Stimulated activated CD4-positive, alpha-beta T cell treated with anti-CD3 and anti-CD28 coated beads, Interleukin-15, amount 100 ng/mL, for 48 hours (primary cell): ENCODE measurements around the gene STK32A.

ENCODE experiments used
- DNase-seq, 2 donors: peaks; one replicate each; pipeline ENCODE4 v3.0.0-alpha.2; 2020; ENCODE audit warnings: low read depth in 2 of 2

The STK32A gene

DNA sequence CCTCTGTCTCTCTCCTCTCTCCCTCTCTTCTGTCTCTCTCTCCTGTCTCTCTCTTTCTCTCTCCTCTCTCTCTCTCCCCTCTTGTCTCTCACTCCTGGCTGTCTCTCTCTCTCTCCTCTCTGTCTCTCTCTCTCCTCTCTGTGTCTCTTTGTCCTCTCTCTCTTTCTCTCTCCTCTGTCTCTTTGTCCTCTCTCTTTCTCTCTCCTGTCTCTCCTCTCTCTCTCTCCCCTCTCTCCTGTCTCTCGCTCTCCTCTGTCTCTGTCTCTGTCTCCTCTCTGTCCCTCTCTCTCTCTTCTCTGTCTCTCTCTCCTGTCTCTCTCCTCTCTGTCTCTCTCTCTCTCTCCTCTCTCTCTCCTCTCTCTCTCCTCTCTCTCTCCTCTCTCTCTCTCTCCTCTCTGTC lies 25.0 kb downstream of the STK32A start:
- DNase-seq = no peak

DNA sequence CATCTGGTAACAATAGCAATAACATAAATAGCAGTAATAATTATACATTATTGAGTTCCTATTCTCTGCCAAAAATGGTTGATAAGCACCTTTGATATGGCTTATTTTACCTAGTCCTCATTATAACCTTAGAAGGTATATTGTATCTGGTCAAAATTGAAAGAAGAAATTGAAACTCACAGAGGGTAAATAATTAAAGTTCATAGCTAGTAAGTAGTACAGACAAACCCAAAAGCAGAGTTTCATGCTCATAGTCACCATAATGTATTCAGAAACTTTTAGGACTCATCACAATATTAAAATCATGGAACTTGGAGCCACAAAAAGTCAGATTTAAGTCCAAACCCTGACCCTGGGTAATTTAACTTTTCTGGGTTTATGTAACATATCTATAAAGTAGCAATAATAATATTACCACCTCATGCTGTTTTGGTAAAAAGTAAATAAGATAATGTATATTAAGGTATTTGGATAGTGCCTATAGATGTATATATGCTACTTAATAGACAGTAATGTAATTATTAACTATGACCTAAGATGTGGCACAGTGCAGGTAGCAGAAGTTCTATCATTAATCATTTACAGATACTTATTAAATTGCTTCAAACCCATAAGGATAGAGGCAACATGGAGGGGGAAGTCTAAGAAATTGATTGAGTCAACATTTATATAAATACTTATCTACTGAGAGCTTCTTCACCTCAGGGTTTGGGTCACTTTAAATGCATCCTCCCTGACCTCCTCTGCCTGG lies 32.4 kb downstream of the STK32A start:
- DNase-seq = no peak

DNA sequence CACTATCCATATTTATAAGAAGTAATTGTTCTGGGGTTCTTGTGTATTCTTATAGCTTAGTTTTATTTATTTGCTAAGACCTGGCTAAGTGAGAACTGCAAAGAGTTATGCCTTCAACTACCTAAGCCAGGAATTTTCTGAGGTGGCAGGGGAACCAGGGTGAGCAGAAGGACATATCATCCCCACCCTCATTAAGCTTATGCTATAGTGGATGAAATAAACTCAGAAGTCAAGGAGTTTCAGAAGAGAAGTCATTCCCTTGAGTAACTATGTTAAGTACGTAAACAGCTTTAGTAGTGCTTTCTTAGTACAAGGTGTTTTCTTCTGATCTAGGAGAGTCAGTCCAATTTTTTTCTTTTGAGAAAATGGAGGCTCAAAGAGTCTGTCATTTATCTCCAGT lies 41.7 kb downstream of the STK32A start:
- DNase-seq = no peak

DNA sequence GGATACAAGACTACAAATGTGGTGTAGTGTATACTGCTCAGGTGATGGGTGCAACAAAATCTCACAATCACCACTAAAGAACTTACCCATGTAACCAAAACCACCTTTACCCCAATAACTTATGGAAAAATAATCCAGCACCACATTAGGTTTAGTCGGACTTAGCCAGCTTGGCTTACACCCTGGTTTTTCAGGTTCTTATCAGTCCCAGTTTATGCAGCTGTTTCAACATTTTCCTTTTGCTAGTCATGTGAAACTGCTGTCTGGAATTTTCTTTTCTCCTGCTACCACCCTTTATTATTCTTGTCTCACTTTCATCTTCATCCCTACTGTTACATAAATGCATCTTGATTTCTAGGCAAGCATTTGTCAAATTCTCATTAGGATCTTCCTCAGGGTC lies 51.5 kb downstream of the STK32A start:
- DNase-seq = no peak

DNA sequence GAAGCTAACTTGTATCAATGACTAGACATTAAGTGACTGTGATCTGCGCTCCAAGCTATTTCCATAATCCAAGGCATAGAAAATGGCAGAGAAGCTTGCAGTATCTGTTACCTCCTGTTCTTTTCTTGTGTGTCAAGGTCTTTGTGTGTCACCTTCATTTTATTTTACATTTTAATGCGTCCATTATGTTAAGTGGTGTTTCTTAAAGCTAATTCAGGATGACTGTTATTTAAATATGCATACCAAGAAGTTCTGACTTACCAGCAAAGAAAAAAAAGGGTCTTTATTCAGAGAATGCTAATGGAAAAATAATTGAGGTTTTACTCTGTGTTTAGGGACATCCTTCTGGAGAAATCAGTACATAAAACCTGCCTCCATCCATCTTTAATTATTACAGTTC lies 52.3 kb downstream of the STK32A start:
- DNase-seq = no peak

DNA sequence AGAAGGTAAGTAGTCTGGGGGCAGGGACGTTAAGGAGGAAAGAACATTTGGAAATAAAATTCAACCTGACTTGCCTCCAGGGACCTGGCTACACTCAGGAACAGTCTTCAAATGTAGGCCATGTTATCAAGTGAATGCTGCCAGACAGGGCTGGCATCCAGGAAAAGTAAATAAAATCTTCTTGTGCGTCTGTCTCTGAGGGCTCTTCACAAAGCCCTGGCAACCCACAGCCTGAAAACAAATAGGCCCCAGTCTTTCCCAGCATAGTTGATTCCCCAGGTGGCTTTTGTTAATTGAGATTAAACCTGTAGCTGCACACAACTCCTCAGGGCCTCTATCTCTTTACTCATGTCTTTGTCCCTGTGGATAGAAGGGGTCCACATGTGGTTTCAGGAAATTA lies 55.4 kb downstream of the STK32A start:
- no peak for DNase-seq

DNA sequence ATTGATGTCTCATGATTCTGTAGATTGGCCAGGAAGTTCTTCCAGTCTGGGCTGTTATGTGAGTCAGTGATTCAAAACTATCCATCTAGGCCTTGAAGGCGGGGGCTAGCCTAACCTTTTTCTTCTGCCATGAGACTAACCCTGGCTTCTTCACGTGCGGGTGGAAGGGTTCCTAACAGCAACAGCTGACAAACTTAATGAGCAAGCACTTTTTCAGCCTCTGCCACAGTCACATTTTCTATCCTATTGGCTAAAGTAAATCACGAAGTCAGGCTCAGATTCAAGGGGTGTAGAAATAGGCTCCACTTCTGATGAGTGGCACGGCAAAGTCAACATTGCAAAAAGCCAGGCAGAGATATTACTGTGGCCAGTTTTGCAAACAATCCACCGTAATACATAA lies 68.4 kb downstream of the STK32A start:
- DNase-seq = no peak

DNA sequence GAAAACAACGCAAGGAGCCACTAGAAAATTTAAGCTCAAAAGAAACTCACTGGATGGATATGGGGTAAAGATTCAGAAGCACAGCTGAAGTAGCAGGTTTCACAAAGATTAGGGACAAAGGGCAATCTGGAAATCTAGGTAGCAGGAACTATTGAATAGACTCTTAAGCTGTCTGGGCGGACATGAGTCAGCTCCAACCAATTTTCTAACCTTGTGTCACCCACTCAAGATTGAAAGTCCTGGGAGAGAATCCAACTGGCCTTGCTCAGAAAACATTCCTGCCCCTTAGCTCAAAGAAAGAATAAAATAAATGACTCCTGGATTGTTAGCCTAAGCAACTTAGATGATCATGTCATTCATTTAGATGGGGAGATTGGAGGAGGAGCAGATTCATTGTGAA lies 69.2 kb downstream of the STK32A start:
- DNase-seq = no peak

DNA sequence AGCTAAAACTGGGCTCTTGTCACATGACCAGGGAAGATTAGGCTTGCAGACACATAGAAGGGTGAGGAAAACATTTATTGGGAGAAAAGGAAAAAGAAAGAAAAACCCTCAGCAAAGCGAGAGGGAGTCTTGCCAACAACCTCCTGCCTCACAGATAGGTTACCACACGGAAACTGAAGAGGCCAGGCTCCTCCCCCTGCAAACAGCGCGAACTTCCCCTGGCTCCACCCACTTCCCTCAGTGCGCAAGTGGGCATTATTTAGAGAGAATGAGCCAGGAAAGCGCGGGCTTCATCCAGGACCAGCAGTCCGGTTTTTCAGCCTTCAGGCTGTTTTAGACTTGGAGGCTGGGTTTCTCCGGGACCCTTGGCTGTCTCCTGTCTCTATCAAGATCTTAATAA lies 70.3 kb downstream of the STK32A start:
- DNase-seq = no peak

DNA sequence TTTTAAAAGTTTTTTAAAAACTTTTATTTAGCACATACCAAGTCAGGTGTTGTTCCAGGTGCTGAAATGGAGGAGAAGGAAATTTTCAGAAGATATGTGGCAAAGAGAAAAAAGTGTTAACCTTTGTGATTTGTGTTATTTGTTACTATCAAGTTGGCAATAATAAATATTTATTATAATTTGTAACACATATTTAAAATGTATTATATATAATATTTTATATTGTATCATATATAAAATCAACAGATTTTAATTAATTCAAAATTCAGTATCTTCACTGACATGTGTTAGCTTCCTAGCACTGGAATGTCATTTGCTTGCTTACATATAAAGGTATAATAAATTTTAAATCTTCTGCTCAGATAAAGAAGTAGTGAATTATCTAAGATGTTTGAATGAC lies 71.5 kb downstream of the STK32A start:
- DNase-seq = no peak

DNA sequence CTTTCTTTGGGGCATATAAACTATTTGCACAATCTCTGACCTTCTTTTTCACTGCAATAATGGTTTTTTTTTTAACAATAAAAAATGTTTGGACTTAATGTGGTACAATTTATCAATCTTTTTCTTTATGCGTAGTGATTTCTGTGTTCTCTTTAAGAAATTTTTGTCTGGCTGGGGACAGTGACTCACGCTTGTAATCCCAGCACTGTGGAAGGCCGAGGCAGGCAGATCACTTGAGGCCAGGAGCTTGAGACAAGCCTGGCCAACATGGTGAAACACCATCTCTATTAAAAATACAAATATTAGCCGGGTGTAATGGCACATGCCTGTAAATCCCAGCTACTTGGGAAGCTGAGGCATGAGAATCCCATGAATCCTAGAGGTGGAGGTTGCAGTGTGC lies 72.3 kb downstream of the STK32A start:
- DNase-seq = no peak

DNA sequence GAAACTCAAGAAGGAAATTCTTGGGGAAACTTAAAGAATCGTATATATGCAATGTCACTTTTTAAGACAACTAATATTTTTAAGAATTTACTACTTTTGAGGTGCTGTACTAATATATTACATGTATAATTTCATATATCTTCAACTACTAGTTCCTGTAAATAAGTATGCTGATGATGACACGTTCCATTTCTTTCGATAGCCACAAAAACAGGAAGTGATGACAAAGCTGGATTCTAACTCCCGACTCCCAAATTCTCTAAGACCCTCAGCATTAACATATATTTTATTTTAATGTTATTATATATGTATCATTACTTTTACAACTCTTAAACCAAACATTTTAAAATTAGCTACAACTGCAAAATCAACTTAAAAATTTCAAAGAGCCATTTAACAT lies 74.8 kb downstream of the STK32A start:
- DNase-seq = no peak

DNA sequence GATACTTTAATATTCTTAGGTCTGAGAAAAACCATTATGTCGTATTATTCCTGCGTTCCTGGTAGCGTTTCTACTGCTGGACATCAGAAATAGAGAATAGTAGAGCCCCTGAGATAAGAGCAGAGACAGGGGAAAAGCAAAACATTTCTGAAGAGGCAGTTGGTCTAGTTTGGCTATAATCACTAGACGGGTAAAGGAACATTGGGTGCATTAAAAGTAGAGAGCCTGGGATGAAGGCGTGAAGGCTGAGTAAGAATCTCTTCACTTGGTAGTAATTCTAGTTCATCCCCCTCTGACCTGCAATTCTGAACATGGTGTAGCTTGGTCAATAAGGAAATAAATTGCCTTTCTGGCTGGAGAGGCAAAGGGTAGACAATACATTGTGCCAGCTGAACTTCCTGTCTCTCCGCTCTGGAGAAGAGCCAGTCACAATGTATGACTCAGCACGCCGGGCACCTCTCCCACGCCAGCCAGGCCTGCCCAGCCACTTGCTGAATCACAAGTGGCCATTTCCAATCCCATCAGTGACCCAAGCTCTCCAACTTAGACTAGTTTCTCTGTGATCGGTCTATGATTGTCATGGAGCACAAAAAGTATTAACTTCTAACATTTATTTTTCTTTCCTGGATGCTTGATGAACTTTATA lies 75.4 kb downstream of the STK32A start:
- no peak for DNase-seq

DNA sequence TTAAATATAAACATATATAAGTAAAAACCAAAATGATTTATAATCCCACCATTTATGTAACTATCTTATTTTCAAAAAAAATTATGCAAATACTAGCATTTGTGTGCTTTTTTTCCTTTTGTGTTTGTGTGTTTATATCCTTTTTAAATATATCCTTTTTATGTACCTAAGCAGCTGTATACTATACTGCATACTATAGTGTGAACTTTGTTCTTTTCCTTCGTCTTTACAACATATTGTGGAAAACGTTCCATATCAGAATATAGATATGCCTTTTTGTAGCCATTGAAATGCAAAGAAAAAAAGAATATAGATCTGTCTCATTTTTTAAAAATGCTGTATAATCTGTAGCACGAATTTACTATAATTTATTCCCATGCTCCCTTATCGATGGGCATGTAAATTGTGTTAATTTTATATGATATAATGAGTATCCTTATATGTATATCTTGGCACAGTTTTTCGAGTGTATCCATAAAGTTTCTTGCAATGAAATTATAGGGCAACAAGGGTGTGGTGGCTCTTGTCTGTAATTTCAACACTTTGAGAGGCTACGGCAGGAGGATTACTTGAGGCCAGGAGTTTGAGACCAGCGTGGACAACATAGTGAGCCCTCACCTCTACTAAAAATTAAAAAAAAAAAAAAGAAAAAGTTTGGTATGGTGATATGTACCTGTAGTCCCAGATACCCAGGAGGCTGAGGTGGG lies 83.3 kb downstream of the STK32A start:
- DNase-seq = no peak

DNA sequence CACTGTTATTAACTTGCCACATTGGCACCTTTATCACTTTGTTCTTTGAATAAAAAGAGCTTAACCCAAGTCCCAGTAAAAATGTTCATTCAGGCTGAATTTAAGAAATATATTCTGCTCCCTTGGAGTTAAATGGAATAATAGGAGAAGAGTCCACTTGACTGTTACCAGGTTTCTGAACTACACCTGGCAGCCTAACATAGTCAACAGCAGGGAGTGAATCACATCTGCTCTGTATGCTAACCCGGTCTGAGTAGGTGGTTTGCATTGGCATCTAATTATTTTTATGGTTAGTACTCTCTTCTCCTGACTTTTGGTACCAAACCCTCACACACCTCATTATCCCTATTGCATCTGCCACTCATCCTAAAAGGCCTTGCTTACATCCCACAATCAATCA lies 86.7 kb downstream of the STK32A start:
- no peak for DNase-seq

DNA sequence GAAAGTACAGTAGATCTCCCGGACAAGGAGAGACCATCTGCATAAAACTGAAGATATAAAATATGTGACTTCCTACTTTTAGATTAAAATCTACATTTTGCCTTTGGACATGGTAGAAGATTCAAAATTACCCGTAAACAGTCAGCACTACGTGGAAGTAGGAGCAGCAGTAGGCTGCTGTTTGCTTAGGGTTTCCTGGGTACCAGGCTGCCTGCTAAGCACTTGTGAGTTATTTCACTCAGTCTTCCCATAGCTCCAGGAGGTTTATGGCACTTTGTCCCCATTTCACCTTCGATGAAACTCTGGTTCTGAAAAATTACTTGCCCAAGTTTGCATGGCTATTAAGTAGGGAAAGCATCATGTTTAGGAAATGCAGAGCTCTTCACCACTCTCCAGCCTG lies 92.6 kb downstream of the STK32A start:
- DNase-seq = no peak

DNA sequence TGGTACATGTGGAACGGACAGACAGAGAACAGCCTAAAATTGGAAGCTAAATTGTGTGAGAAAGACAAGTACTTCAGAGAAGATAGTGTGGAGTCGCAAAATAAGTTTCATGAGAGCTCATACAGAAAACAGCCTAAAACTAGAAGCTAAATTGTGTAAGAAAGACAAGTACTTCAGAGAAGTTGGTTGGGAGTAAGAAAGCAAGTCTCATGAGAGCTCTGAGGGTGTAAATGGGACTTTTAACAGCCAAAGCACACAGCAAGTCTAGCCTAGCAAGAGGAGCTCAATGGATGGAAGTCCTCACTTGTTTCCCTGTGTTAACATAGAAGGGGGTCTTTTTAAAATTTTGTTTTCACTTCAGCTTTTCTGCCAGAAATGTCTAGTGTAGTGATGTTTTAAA lies 93.1 kb downstream of the STK32A start:
- no peak for DNase-seq

DNA sequence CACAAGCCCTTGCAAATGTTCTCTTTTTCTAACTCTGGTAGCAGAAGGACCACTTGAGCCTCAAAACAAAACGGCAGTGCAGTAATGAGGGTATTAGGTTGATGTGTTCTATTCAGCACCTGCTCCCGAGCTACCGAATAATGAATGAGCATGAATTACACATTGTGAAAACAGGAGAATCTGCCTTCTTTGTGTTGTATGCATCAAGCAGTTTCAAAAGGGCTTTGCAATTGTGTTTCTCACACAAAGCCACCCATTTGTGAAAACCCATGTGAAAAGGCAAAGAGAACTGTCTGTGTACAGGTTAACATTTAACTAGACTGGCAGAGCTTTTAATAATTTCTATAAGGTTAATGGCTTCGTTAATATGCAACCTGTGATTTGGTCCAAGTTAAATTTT lies 97.8 kb downstream of the STK32A start:
- DNase-seq = no peak

DNA sequence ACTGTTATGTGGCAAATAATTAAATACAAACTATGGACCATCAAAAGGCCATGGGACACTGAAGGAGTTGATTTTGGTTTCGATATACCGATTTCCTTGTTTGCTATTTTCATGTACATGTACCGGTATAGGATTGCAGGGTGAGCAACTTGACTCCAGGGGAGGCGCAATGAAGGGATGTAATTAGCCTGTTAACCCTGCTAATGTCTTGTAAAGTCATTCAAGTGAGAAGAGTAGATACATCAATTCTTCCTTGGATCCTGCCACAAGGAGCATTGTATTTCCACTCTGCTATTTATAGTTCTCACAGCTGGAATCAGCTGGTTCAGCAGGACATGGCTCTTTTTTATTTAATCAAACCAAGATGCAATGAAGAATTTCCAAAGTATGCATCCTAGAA lies 102.0 kb downstream of the STK32A start:
- DNase-seq = no peak

DNA sequence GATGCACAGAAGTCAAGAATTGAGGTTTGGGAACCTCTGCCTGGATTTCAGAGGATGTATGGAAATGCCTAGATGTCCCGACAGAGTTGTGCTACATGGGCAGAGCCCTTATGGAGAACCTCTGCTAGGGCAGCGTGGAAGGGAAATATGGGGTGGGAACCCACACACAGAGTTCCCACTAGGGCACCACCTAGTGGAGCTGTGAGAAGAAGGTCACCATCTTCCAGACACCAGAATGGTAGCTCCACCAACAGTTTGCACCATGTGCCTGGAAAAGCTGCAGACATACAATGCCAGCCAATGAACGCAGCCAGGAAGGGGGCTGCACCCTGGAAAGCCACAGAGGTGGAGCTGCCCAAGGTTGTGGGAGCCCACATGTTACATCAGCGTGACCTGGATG lies 104.5 kb downstream of the STK32A start:
- no peak for DNase-seq

DNA sequence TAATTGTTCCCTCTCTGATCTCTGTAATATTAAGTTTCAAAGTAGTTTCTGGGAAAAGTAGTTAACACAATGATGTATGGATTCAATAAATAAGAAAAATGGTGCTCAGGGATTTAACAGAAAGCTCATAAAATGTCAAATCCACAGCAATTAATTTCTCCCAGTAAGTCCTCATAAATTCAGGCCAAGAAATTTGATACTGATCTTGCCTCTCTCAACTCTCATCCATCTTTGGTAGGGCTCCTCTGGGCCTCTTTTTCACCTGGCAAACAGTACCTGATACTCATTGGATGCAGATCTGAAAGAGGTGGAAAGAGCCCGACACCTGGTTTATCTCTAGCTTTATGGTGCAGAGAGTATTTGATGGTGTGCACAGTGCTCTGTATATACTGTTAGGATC lies 106.1 kb downstream of the STK32A start:
- DNase-seq = no peak

DNA sequence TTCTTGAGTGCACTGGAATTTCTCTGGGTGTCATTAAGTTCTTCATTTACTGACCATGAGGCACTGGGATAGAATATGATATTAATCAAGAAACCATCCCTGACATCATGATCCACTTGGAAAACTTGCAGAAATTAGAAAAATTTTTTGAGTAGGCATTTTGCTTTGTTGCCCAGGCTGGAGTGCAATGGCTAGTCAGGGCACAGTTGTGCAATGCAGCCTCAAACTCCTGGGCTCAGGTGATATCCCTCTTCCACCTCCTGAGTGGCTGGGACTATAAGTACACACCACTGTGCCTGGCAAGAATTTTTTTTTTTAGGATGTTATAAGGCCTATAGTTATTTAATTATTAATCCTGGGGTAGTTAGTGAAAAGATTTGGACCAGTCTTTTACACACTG lies 106.5 kb downstream of the STK32A start:
- DNase-seq = no peak

DNA sequence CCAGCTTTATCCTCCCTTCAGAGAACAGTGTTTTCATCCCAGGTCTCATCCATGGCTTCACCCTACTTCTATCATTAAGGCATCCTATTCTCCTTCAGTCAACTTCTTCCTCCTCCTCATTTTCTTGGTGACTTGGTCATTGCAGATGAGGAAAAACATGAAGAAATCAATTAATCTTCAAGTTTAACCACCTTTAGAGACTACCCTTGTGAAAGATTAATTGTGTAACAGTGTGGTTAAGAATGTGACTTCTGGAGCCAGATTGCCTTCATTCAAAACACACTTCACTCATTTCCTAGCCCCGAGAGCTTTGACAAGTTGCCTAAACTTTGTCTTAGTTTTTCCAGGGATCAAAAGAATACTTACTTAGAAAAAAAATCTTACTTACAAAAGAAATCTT lies 110.0 kb downstream of the STK32A start:
- DNase-seq = no peak
